ENCODE measurements around the gene AUP1.

AUP1 gene, protein sequence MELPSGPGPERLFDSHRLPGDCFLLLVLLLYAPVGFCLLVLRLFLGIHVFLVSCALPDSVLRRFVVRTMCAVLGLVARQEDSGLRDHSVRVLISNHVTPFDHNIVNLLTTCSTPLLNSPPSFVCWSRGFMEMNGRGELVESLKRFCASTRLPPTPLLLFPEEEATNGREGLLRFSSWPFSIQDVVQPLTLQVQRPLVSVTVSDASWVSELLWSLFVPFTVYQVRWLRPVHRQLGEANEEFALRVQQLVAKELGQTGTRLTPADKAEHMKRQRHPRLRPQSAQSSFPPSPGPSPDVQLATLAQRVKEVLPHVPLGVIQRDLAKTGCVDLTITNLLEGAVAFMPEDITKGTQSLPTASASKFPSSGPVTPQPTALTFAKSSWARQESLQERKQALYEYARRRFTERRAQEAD

DNA sequence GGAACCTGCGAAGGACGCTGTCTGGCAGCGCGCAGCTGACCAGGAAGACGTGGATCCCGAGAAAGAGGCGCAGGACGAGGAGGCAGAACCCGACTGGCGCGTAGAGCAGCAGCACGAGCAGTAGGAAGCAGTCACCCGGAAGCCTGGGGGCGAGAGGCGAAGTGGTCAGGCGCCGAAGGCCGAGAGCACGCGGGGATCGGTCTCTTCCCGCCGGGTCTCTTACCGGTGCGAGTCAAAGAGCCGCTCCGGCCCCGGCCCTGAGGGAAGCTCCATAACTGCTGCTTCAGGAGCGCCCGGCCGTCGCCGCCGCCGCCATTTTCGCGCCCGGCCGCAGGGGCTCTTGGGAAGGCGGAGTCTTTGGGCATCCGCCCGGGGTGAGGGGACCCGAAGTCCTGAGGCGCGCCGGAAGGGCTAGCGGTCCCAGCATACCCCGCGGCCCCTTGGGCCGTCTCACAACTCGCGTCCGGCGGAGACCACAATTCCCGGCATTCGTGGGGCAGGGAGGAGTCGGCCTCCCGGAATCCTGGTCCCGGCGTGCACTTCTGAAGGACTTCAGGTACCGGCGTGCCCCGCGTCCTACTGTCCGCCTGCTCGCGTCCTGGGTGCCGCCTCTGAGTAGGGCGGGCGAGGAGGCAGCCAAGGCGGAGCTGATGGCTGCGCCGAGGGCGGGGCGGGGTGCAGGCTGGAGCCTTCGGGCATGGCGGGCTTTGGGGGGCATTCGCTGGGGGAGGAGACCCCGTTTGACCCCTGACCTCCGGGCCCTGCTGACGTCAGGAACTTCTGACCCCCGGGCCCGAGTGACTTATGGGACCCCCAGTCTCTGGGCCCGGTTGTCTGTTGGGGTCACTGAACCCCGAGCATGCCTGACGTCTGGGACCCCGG lies at the start of gene AUP1, which contains the start of gene HTRA2:
Gene AUP1 (minus strand): TSS at position 350 of the 882 bp plus-strand sequence. CDS start 77 bp downstream, at position 273.
Gene HTRA2 (plus strand): TSS at position 577 of the 882 bp plus-strand sequence. CDS start 74 bp downstream, at position 651.
- peak; percentile 98 for DNase-seq (ENCODE audit: low spot score)
- in situ Hi-C loops (cut with MboI; ENCODE audit: low pct_unique_long_range_greater_than_20kb, low sequenced_read_pairs, unreplicated experiment): no loop called here
- TF ChIP-seq, protein P1, sequence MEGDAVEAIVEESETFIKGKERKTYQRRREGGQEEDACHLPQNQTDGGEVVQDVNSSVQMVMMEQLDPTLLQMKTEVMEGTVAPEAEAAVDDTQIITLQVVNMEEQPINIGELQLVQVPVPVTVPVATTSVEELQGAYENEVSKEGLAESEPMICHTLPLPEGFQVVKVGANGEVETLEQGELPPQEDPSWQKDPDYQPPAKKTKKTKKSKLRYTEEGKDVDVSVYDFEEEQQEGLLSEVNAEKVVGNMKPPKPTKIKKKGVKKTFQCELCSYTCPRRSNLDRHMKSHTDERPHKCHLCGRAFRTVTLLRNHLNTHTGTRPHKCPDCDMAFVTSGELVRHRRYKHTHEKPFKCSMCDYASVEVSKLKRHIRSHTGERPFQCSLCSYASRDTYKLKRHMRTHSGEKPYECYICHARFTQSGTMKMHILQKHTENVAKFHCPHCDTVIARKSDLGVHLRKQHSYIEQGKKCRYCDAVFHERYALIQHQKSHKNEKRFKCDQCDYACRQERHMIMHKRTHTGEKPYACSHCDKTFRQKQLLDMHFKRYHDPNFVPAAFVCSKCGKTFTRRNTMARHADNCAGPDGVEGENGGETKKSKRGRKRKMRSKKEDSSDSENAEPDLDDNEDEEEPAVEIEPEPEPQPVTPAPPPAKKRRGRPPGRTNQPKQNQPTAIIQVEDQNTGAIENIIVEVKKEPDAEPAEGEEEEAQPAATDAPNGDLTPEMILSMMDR (IDR thresholded peaks at IDR 0.05; ENCODE audit: extremely low read depth, insufficient read depth, missing control alignments): no peak

DNA sequence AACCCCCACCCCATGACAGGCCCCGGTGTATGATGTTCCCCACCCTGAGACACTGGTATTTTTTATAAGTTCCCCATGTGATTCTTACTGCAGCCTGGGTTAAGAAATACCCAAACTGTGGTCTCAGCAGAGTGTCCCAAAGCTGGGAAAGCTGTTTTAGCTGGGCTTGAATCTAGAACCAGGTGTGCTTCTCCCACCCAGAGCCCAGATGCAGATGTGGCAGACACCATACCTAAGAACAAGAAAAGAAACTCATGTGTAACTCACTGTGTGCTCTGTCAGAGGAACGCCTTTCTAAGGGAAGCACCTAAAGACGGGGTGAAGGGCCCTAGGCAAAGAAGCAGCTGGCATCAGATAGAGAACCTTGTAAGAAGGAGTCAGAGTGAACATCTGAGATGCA lies 48.9 kb upstream of the AUP1 start:
- TF ChIP-seq, protein P1 (IDR thresholded peaks at IDR 0.05; ENCODE audit: extremely low read depth, insufficient read depth, missing control alignments): no peak
- in situ Hi-C loops (cut with MboI; ENCODE audit: low pct_unique_long_range_greater_than_20kb, low sequenced_read_pairs, unreplicated experiment): loop anchor here (25.0 kb wide), 1 partner anchor 91 kb away; the partner anchor contains the start of genes CCDC142, LBX2 and TTC31
- no peak for DNase-seq (ENCODE audit: low spot score)

DNA sequence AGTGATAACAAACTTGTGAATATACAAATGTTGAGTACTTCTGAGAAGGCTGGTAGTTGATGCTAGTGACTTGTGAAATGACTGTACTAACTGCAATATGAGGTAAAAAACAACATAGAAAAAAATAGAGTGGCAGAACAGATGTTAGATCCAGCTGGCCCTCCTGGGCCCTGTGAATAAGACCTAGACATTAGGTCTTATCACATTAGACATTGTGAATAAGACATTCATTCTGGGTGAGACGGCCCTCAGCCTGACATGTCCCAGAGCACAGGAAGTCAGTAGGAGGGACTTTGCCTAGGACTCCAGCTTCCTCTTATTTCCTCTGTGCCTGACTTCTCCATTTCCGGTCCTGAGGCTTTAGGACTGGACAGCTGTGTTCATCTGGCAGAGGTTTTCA lies 47.9 kb upstream of the AUP1 start:
- TF ChIP-seq, protein P1 (IDR thresholded peaks at IDR 0.05; ENCODE audit: extremely low read depth, insufficient read depth, missing control alignments): no peak
- in situ Hi-C loops (cut with MboI; ENCODE audit: low pct_unique_long_range_greater_than_20kb, low sequenced_read_pairs, unreplicated experiment): loop anchor here (25.0 kb wide), 1 partner anchor 90 kb away; the partner anchor contains the start of genes CCDC142, LBX2 and TTC31
- DNase-seq (ENCODE audit: low spot score): no peak

DNA sequence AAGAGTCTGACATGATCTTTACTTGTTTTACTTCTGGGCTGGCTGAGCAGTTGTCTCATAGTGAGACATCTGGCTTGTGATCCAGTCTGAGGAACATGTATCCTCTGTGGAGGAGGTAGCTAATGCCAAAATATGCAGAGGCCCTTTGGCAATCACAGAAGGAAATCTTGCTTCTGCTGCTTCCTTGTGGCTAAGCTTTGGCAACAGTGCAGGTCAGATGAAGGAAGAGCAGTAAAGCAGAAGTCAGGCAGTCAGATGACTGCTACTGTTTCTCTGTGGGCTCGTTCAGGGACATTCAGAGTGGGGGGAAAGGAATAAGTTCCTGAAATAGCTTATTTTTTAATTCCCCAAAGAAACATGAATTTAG lies 47.3 kb upstream of the AUP1 start:
- TF ChIP-seq, protein P1 (IDR thresholded peaks at IDR 0.05; ENCODE audit: extremely low read depth, insufficient read depth, missing control alignments): no peak
- no peak for DNase-seq (ENCODE audit: low spot score)

DNA sequence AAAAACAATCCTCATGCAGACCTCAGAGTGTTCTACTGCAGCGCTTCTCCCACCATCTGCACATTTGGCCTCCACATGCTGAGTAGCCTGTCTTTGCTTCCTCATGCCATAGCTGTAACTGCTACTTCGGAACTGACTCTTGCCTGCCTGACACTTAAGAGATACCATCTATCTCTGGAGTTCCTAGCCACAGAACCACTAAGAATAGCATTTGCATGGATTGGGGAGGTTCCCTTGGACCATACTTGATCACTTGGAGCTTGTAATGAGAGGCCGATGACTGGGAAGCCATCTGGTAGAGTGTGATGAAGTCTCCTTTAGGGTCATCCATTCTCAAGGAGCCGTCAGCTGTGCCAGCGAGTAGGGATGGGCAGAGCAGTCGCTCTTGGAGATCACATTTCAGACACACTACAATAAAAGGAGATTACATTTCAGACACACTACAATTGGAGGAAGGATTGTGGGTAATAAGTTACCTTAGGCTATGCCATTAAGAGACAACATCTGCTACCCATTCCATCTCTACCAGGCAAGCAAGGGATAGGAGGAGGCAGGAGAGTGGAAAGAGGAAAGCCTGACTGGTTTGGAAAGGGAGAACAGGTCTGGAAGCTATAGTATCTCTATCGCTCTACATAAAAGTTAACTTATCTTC lies 46.8 kb upstream of the AUP1 start:
- DNase-seq (ENCODE audit: low spot score): no peak
- in situ Hi-C loops (cut with MboI; ENCODE audit: low pct_unique_long_range_greater_than_20kb, low sequenced_read_pairs, unreplicated experiment): loop anchor here (25.0 kb wide), 1 partner anchor 89 kb away; the partner anchor contains the start of genes CCDC142, LBX2 and TTC31
- TF ChIP-seq, protein P1 (IDR thresholded peaks at IDR 0.05; ENCODE audit: extremely low read depth, insufficient read depth, missing control alignments): no peak

More for the DNA sequence above, 47.3 kb upstream of the AUP1 start:
- in situ Hi-C loops (cut with MboI; ENCODE audit: low pct_unique_long_range_greater_than_20kb, low sequenced_read_pairs, unreplicated experiment): loop anchor here (25.0 kb wide), 1 partner anchor 90 kb away; the partner anchor contains the start of genes CCDC142, LBX2 and TTC31
